H7 (cell line): ENCODE results near the gene NCKAP5. TPM values are rescaled to one million over a fixed set of nuclear protein-coding genes. Genes with fewer than 3 reads are reported as not detected.

Experiments
- DNase-seq: peaks from one replicate; pipeline ENCODE4 v3.0.0; 2012
- H3K27me3 ChIP-seq: 2 replicates; pipeline ENCODE4 v1.6.0; 2011; ENCODE audit warnings: mild to moderate bottlenecking, low read length; ENCODE audit not compliant: control insufficient read depth, insufficient read depth
- H3K36me3 ChIP-seq: replicated peaks from 2 replicates; pipeline ENCODE4 v1.5.1; 2011; ENCODE audit warnings: low read length; ENCODE audit not compliant: control insufficient read depth, insufficient read depth
- H3K4me3 ChIP-seq: 2 replicates; pipeline ENCODE4 v1.5.1; 2011; ENCODE audit warnings: low read depth, mild to moderate bottlenecking, control low read depth, low read length, moderate library complexity; ENCODE audit not compliant: insufficient read depth
- total RNA-seq: library from RNA; depleted of rRNA; stranded (reverse); fragments of >200 nt; shearing (Covaris generic); gene quantifications from 2 replicates; pipeline ENCODE4 v1.2.3, GENCODE V29; 2014

Gene NCKAP5
- total RNA-seq, 1 experiment from 2014 or later: 0.55 TPM

DNA sequence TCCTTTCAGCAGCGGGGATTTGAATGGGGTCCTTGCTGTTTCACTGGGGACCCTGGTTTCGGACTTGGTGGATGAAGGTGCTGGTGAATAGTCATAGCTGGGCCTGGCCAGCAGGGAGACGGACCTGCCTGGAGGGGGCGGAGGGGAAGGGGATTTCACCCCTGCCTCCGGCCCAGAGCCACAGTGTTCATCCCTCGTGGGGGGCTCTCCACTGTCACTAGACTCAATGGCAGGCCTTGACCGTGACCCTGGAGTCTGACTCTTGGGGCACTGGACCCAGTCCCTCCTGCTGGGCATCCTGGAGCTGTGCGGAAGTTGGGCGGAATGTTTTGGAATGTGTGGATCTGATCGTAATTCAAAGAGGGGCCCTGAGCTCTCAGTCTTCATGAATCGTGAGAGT lies 784.4 kb downstream of the NCKAP5 start:
- H3K27me3 ChIP-seq: no peaks in the 10 kb centered on the region
- H3K36me3 ChIP-seq: no peaks in the 10 kb centered on the region
- H3K4me3 ChIP-seq: no peak overlapping the region
- DNase-seq: no peak

DNA sequence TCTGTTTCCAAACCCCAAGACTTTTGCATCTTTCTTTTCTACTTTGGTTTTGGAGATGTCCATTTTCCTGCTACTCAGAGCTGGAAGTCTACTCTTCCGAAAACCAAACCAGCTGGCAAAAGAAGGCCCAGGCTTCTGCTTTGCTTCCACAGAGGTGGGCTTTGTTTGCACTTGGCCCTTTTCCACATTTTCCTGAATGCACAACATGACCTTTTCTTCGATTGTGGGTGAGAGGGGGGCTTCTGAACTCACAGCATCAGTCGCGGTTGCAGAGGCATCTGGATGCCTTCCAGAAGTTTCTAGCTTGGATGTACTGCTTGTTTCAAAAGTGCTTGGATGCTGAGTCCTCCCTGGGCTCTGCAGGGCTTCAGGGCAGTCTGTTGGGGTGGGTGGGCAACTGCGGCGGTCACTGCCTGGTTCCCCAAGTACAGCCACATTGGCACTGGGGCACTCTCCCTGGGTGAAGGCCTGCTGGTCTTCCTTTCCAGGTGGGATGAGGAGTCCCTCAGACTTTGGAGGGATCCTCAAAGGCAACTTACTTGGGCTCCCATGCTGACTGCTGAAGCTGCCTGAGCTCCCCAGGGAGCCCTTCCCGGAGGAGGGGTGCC lies 786.0 kb downstream of the NCKAP5 start:
- Histone ChIP-seq H3K27me3 (no peaks in the 10 kb centered on the region), H3K4me3 (no peak overlapping the region), H3K36me3 (no peaks in the 10 kb centered on the region)
- no peak for DNase-seq

- Histone ChIP-seq H3K4me3 (no peak overlapping the region), H3K36me3 (no peaks in the 10 kb centered on the region), H3K27me3 (no peaks in the 10 kb centered on the region)
- no peak for DNase-seq
Measured at GRCh38 chr2:132780651-132781050, 787.6 kb downstream of the NCKAP5 start.

- Histone ChIP-seq H3K36me3 (no peaks in the 10 kb centered on the region), H3K4me3 (no peak overlapping the region), H3K27me3 (no peaks in the 10 kb centered on the region)
- DNase-seq: no peak
Measured at GRCh38 chr2:132779206-132779721, 789.0 kb downstream of the NCKAP5 start.

- no peaks in the 10 kb centered on the region for H3K36me3 ChIP-seq
- no peaks in the 10 kb centered on the region for H3K27me3 ChIP-seq
- DNase-seq: no peak
- no peak overlapping the region for H3K4me3 ChIP-seq
Measured at GRCh38 chr2:132776287-132776686, 792.0 kb downstream of the NCKAP5 start.

- H3K4me3 ChIP-seq: no peak overlapping the region
- no peaks in the 10 kb centered on the region for H3K27me3 ChIP-seq
- H3K36me3 ChIP-seq: no peaks in the 10 kb centered on the region
- no peak for DNase-seq
Measured at GRCh38 chr2:132774189-132774588, 794.1 kb downstream of the NCKAP5 start.

DNA sequence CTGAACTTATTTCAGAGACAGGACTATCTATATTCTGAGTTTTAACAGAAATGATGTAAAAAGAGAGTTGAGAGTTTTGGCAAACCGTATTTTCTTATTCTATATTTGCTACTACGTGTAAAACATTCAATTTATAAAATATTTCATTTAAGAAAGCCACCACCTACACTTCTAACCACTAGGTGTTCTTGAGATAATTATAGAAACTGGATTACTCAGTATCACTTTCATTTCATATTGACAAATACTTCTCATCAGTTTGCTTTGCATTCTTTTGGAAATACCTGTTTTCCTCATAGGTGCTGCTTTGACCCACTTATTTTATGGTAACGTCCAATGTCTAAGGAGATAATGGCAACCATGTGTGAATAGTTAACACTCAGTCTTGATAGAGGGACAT lies 794.9 kb downstream of the NCKAP5 start:
- DNase-seq: no peak
- H3K27me3 ChIP-seq: no peaks in the 10 kb centered on the region
- no peaks in the 10 kb centered on the region for H3K36me3 ChIP-seq
- no peak overlapping the region for H3K4me3 ChIP-seq

- no peak for DNase-seq
- Histone ChIP-seq H3K4me3 (no peak overlapping the region), H3K27me3 (no peaks in the 10 kb centered on the region), H3K36me3 (no peaks in the 10 kb centered on the region)
Measured at GRCh38 chr2:132772340-132772739, 795.9 kb downstream of the NCKAP5 start.

GRCh38 chr2:132766573-132766972 lies 801.7 kb downstream of the NCKAP5 start:
- no peak for DNase-seq

GRCh38 chr2:132761437-132761836 lies 806.8 kb downstream of the NCKAP5 start:
- Histone ChIP-seq H3K4me3 (no peak overlapping the region), H3K36me3 (no peaks in the 10 kb centered on the region), H3K27me3 (no peaks in the 10 kb centered on the region)
- no peak for DNase-seq

More at GRCh38 chr2:132766573-132766972, 801.7 kb downstream of the NCKAP5 start:
- Histone ChIP-seq H3K4me3 (no peak overlapping the region), H3K36me3 (no peaks in the 10 kb centered on the region), H3K27me3 (no peaks in the 10 kb centered on the region)

GRCh38 chr2:132760971-132761370 lies 807.3 kb downstream of the NCKAP5 start:
- Histone ChIP-seq H3K27me3 (no peaks in the 10 kb centered on the region), H3K36me3 (no peaks in the 10 kb centered on the region), H3K4me3 (no peak overlapping the region)
- DNase-seq: no peak

- no peaks in the 10 kb centered on the region for H3K36me3 ChIP-seq
- DNase-seq: no peak
- H3K4me3 ChIP-seq: no peak overlapping the region
- no peaks in the 10 kb centered on the region for H3K27me3 ChIP-seq
Measured at GRCh38 chr2:132760405-132760804, 807.9 kb downstream of the NCKAP5 start.

GRCh38 chr2:132758995-132759394 lies 809.3 kb downstream of the NCKAP5 start:
- Histone ChIP-seq H3K36me3 (no peaks in the 10 kb centered on the region), H3K27me3 (no peaks in the 10 kb centered on the region), H3K4me3 (no peak overlapping the region)
- no peak for DNase-seq

GRCh38 chr2:132757676-132758075 lies 810.6 kb downstream of the NCKAP5 start:
- DNase-seq: no peak
- no peaks in the 10 kb centered on the region for H3K27me3 ChIP-seq
- H3K4me3 ChIP-seq: no peak overlapping the region

DNA sequence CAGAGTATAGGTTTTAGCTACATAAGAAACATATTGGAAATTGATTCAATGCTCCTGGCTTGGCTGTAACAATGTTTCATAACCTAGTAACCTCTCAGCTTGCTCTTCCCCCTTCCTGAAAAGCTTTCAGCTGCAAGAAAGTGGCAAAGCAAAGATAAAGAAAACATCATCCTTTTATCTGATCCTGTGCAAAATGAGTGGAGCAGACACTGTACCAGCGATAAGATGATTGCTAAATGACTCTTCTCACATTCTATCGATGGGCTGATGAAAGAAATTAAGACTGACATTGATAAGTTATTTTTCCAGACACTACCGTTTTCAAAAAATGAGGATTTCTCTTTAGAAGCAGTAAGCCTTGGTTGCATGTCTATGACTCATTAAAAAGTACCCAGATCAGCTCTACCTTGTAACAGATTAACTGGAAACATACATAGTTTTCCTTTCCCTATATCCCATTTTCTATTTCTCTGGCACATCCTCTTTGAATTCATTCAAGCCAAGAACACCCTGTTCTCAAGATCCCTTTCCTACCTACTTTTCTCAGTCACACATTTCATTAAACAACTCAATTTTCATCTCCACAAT lies 811.2 kb downstream of the NCKAP5 start:
- DNase-seq: no peak
- Histone ChIP-seq H3K36me3 (no peaks in the 10 kb centered on the region), H3K4me3 (no peak overlapping the region), H3K27me3 (no peaks in the 10 kb centered on the region)

More at GRCh38 chr2:132757676-132758075, 810.6 kb downstream of the NCKAP5 start:
- no peaks in the 10 kb centered on the region for H3K36me3 ChIP-seq
